H7 (cell line): ENCODE data around the gene OR2L5. TPM values are rescaled to one million over a fixed set of nuclear protein-coding genes. Genes with fewer than 3 reads are reported as not detected.

Experiments used
- DNase-seq: peaks from one replicate; pipeline ENCODE4 v3.0.0; 2012
- H3K27me3 ChIP-seq: 2 replicates; pipeline ENCODE4 v1.6.0; 2011; ENCODE audit warnings: mild to moderate bottlenecking, low read length; ENCODE audit not compliant: control insufficient read depth, insufficient read depth
- H3K36me3 ChIP-seq: replicated peaks from 2 replicates; pipeline ENCODE4 v1.5.1; 2011; ENCODE audit warnings: low read length; ENCODE audit not compliant: control insufficient read depth, insufficient read depth
- H3K4me3 ChIP-seq: 2 replicates; pipeline ENCODE4 v1.5.1; 2011; ENCODE audit warnings: low read depth, mild to moderate bottlenecking, control low read depth, low read length, moderate library complexity; ENCODE audit not compliant: insufficient read depth
- total RNA-seq: library from RNA; depleted of rRNA; stranded (reverse); fragments of >200 nt; shearing (Covaris generic); gene quantifications from 2 replicates; pipeline ENCODE4 v1.2.3, GENCODE V29; 2014; rRNA removed

OR2L5 gene
- total RNA-seq, 1 experiment from 2014 or later = not detected

GRCh38 chr1:248065071-248065470 is 51.6 kb downstream of the OR2L5 start:
- no peak overlapping the region for H3K4me3 ChIP-seq
- H3K36me3 ChIP-seq = no peaks in the 10 kb centered on the region
- no peak for DNase-seq
- H3K27me3 ChIP-seq = no peaks in the 10 kb centered on the region

DNA sequence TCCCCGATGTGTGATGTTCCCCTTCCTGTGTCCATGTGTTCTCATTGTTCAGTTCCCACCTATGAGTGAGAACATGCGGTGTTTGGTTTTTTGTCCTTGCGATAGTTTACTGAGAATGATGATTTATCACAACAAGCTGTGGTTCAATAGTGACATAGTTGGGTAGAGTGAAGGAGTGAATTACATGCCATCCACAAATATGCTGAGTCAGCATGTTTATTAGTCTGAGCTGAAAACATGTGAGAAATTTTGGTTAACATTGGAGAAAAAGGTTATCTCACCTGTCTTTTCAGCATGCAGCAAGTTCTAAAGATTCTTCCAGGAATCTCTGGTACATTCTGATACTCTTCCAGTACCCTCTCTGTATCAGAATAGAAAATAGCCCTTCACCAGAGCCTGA is 52.1 kb downstream of the OR2L5 start:
- no peaks in the 10 kb centered on the region for H3K27me3 ChIP-seq
- no peaks in the 10 kb centered on the region for H3K36me3 ChIP-seq
- DNase-seq = no peak
- H3K4me3 ChIP-seq = no peak overlapping the region

Other genes with a start within 250 kb of the OR2L5 start
- not detected in 2 replicates for gene OR14A16, start 189.5 kb upstream of the OR2L5 start, total RNA-seq
- not detected in 2 replicates for gene OR11L1, start 171.8 kb upstream of the OR2L5 start, total RNA-seq
- 0.04 and 0.10 TPM in 2 replicates for gene TRIM58, start 156.5 kb upstream of the OR2L5 start, total RNA-seq
- not detected in 2 replicates for gene OR2W3, start 118.1 kb upstream of the OR2L5 start, total RNA-seq
- gene OR2T8, start 93.4 kb upstream of the OR2L5 start, total RNA-seq = not detected in 2 replicates
- gene OR2AJ1, start 88.8 kb upstream of the OR2L5 start, total RNA-seq = not detected in 2 replicates
- gene OR2L8, start 64.8 kb upstream of the OR2L5 start, total RNA-seq = not detected in 2 replicates
- not detected in 2 replicates for gene OR2AK2, start 48.4 kb upstream of the OR2L5 start, total RNA-seq
- not detected in 2 replicates for gene OR2L2, start 16.4 kb downstream of the OR2L5 start, total RNA-seq
- not detected in 2 replicates for gene OR2L3, start 33.2 kb downstream of the OR2L5 start, total RNA-seq
- not detected in 2 replicates for gene OR2L13, start 81.5 kb downstream of the OR2L5 start, total RNA-seq
- gene OR2M5, start 131.5 kb downstream of the OR2L5 start, total RNA-seq = not detected in 2 replicates
- not detected in 2 replicates for gene OR2M2, start 161.2 kb downstream of the OR2L5 start, total RNA-seq
- gene OR2M3, start 183.6 kb downstream of the OR2L5 start, total RNA-seq = not detected in 2 replicates
- not detected in 2 replicates for gene OR2M4, start 217.8 kb downstream of the OR2L5 start, total RNA-seq